GM10266 (cell line): ENCODE results near the gene ELMO1.

ENCODE experiments used
- DNase-seq: peaks from one replicate; pipeline ENCODE4 v3.0.0; 2012; ENCODE audit errors: extremely low spot score
- TF ChIP-seq, protein P1 (sequence below): IDR thresholded peaks from 2 replicates; pipeline ENCODE4 v1.5.1; 2012; ENCODE audit warnings: mild to moderate bottlenecking, low read depth; ENCODE audit not compliant: control insufficient read depth, insufficient read depth; ENCODE audit errors: missing control alignments

ELMO1 gene

DNA sequence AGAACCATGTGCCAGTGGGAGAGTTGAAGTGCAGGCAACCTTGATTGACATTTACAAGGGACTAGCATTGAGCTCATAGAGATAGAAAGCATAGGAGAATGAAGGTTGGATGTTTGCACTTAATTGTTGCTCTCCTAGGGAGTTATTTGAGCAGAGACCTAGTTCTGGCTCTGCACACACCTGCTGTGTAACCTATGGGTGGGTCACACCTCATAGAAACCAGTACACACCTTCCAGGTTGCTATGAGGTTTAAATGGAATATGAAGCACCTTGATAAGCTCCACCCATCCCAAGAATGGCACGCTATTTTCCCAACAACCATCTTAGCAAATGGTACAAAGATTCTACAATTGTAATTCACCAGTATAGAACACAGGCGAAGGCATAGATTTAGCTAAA is 638.2 kb downstream of the ELMO1 start:
- TF ChIP-seq, protein P1, sequence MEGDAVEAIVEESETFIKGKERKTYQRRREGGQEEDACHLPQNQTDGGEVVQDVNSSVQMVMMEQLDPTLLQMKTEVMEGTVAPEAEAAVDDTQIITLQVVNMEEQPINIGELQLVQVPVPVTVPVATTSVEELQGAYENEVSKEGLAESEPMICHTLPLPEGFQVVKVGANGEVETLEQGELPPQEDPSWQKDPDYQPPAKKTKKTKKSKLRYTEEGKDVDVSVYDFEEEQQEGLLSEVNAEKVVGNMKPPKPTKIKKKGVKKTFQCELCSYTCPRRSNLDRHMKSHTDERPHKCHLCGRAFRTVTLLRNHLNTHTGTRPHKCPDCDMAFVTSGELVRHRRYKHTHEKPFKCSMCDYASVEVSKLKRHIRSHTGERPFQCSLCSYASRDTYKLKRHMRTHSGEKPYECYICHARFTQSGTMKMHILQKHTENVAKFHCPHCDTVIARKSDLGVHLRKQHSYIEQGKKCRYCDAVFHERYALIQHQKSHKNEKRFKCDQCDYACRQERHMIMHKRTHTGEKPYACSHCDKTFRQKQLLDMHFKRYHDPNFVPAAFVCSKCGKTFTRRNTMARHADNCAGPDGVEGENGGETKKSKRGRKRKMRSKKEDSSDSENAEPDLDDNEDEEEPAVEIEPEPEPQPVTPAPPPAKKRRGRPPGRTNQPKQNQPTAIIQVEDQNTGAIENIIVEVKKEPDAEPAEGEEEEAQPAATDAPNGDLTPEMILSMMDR = no peak
- DNase-seq = no peak

DNA sequence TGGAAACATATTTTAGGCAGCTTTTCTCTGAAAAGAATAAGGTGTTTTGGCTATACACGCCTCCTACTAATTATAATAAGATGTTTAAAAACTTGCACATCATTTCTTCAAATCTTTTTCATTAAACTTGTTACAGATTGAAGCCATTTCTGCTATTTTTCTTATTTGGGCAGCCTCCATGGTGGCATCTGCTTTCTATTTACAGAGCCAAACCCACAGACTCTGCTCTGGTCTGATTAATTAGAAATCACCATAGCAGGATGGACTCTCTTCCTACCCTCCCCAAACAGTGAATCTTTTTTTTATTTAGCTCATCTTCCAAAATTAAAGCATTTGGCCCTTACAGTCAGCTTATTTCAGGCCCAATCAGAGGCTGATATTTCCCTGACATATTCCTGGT is 638.6 kb downstream of the ELMO1 start:
- TF ChIP-seq, protein P1 = no peak

DNA sequence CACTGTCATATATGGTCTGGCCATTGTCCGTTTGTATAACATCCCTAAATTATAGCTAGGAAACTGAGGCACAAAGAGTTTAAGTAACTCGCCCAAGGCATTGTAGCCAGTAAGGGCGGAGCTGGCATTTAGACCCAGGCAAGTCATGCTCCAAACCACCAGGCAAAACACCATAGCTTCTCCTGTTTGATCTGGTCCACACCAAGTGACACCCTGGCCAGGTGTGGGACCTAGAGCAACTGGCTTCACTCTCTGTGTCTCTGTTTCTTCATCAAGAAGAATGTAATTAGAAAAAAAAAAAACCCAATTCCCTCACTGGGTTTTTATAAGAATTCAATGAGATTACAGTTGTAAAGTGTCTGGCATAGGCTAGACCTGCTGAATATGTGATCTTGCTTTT is 639.2 kb downstream of the ELMO1 start:
- TF ChIP-seq, protein P1 = no peak
- no peak for DNase-seq

More for the DNA sequence above, 638.6 kb downstream of the ELMO1 start:
- DNase-seq = no peak

DNA sequence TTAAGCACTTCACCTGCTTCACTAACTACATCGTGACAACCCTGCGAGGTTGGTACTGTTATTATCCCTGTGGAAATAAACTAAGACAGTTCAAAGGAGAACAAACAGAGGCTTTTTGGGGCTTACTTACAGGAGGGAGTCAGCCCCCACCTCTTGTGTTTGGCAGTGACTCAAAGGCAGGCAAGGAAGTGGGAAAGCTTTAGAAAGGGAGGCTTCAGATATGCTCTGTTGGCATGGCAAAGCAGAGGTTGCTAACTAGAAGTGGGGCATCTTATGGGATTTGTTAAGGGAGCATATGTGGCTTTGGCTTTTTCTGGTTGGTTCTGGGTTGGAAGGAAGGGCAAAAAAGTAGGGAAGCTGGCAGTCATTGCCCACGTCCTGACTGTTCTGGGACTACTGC is 639.6 kb downstream of the ELMO1 start:
- DNase-seq = no peak
- TF ChIP-seq, protein P1 = no peak

DNA sequence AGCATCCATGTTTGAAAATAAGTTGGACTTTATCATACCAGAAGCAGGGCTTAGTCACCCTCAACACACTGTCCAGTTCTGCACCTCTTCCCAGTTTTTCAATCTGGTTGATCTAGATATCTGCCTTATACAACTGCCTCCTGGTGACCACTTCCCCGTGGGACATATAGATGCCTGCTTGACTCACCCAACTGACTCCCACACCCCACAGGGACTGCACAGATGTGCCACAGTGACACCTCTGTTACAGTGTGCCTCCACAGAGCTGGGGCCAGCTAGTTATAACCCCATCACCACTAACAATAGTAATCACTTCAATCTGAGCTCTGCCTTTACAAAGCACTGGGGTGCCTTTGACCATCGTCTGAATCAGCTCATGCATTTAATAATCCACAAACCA is 641.8 kb downstream of the ELMO1 start:
- TF ChIP-seq, protein P1 = no peak
- no peak for DNase-seq
